NOMO-1 treated with dmso at 0.1 percent for 144 hours (cell line): ENCODE measurements around the gene ZNF423.
"Not testable (repeated sequence)": the region's sequence is repeated elsewhere in the genome, so short reads cannot be mapped to it uniquely, and the experiment has no call there.

ENCODE experiments used
- DNase-seq: peaks from one replicate; lab custom pipeline; 2025; ENCODE audit not compliant: unreplicated experiment; lab: John Stamatoyannopoulos, UW

The ZNF423 gene

GRCh38 chr16:49855822-49856671 lies at the start of gene ZNF423:
Gene ZNF423 (minus strand): TSS chr16:49856112. CDS start chr16:49855774, 338 bp downstream.
- DNase-seq = no peak

DNA sequence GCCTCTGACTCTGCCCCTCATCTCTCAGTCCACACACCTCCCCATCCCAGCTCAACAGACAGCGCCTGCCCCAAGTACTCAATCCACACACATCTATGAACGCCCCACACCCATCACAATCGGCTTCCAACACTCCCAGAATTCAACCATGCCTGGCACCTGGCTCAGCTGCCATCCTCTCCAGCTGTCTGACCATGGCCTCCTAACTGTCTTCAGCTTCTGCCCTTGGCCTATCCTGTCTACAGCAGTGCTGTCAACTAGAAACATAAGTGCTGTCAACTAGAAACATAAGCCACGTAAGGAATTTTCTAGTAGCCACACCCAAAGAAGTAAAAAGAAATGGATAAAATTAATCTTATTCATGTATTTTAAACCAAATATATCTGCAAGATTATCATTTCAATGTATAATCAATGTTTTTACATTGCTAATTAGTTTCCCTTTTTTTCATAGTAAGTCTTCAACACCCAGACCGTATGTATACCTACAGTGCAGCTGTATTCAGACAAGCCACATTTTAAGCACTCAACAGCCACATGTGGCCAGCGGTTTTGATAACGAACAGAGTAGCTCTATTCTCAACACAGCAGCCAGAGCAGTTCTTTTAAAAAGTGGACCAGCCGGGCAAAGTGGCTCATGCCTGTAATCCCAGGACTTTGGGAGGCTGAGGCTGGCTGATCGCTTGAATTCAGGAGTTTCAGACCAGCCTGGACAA lies 48.6 kb upstream of the ZNF423 start:
- DNase-seq = no peak

DNA sequence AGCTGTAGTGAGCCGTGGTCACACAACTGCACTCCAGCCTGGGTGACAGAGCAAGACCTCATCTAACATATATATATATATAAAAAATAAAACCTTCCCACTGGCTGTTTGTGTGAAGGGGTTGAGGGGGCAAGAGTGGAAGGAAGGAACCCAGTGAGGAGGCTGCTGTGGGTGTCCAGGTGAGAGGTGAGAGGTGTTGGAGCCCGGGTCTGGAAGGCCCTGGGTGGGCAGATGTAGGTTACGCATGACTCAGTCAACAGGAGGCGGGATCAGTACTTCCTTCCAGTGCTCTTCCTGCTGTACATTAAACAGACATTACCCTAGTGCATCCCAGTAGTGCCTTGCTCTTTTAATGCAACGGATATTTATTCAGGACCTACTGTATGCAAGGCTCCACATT lies 47.0 kb upstream of the ZNF423 start:
- no peak for DNase-seq

DNA sequence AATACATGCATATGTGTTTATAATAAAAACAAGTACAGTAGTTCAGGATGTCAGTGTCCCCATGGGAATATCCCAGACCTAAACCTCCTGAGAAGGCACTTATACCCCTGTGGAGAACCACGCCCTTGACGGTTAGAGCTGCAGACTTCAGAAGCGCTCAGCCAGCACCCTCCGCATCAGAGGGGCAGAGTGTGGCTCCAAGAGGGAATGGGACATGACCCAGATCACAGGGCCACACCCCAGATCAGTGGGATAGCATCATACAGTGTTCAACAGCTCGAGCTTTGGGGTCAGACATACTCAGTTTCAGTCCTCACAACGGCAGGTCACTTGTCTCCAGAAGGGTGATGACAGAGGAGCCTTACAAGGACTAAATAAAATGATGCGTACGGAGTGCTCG lies 45.8 kb upstream of the ZNF423 start:
- no peak for DNase-seq

DNA sequence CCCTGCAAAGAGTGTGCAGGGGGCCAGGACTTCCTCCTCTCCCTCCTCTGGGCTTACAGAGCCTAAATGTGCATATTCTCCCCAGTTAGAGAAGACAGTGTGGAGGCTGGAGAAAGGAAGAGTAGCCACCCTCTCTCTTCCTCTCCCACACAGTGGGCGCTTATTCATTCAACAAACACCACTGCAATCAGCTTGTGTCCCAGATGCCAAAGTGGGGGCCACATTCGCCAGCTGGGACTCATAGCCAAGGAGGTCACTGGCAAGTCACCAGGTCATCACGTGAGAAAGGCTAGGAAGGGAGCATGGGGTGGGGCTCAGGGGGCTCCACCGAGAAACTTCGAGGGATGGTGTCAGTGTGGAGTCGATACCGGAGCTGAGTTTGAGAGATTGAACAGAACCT lies 45.0 kb upstream of the ZNF423 start:
- DNase-seq = no peak

DNA sequence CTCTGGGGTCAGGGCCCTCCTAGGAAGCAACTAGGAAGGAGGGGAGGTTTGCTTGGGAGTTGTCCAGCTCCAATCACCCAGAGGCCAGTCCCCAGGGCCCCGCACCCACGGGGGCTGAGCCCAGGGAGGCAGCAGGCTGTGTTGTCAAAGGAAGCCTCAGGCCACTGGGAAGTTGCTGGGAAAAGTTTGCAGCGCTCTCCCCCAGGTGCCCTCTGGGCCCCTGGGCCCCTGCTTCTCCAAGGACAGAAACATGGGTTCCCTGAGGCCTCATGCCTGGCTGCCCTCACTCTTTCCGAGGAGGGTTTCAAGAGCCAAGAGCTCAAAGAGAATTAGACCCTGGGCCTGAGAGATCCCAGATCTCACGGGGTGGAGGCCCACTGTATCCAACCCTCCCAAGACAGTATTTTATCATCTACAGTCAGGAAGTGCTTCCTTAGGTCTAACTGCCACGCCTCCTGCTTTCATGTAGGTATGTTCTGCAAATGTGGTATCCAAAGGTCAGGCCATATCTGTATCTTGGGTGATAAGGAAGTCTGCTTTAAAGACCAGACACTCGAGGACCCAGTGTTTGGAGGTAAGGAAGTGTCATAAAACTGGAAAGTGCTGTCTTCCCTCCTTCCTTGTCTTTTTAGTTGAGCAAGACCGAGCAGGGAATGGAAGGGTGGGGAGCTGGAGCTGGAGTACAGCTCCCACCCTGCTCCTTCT lies 44.2 kb upstream of the ZNF423 start:
- DNase-seq = no peak

- DNase-seq = no peak
These were observed 40.6 kb upstream of the ZNF423 start for GRCh38 chr16:49896447-49896964.

DNA sequence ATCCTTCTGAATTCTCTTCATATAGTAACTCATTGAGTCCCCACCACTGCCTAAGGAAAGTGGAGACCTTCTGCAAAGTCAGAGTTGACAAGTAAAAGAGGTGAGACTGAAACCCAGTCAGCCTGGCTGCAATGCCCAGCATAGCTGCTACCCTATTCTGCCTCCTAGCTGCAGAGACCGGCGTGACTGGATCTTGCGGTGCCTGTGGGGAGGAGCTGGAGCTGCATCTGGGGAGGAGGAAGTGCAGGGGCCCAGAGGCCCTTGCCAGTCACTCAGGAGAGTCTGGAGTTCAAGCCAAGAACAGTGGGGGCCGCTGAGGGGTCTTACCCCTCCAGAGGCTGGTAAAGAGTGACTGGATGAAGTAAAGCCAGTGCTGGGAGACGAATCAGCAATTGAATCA lies 35.0 kb upstream of the ZNF423 start:
- peak; percentile 61 for DNase-seq

GRCh38 chr16:49889725-49890397 lies 33.9 kb upstream of the ZNF423 start:
- DNase-seq = no peak

GRCh38 chr16:49886554-49887094 lies 30.7 kb upstream of the ZNF423 start:
- no peak for DNase-seq

GRCh38 chr16:49884033-49885015 lies 28.4 kb upstream of the ZNF423 start:
- no peak for DNase-seq

GRCh38 chr16:49883076-49884014 lies 27.4 kb upstream of the ZNF423 start:
- DNase-seq = no peak

DNA sequence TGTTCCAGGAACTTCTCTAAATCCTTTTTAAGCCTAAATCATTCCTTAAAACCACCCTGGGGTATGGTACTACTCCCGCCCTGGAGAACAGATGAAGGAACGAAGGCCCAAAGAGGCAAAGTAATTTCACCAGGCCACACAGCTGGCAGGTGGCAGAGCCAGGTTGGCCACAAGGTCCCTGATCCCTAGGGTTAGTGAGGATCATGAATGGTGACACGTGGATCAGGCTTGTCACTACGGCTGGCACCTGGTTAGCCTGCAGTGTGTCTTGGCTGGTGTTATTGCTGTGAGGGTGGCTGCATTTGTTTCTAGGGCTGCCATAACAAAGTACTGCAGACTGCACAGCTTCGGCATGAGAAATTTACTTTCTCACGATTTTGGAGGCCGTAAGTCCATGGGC lies 26.0 kb upstream of the ZNF423 start:
- no peak for DNase-seq

GRCh38 chr16:49878540-49878939 lies 22.6 kb upstream of the ZNF423 start:
- not testable (repeated sequence) for DNase-seq

DNA sequence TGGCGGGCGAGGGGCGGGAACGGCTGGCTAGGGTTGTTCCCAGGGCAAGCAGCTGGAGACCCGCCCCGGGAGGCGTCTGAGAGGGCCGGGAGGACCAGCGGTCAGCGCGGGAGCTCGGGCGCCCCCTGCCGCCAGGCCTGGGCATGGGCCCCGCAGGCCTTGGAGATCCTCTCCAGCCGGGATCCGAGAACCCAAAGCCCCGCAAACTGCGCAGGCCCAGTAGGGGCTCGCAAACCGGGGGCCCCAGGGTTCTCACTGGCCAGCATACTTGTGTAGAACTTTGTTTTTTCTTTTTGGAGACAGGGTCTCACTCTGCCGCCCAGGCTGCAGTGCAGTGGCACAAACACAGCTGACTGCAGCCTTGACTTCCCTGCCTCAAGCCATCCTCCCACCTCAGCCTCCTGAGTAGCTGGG lies 20.8 kb upstream of the ZNF423 start:
- no peak for DNase-seq

DNA sequence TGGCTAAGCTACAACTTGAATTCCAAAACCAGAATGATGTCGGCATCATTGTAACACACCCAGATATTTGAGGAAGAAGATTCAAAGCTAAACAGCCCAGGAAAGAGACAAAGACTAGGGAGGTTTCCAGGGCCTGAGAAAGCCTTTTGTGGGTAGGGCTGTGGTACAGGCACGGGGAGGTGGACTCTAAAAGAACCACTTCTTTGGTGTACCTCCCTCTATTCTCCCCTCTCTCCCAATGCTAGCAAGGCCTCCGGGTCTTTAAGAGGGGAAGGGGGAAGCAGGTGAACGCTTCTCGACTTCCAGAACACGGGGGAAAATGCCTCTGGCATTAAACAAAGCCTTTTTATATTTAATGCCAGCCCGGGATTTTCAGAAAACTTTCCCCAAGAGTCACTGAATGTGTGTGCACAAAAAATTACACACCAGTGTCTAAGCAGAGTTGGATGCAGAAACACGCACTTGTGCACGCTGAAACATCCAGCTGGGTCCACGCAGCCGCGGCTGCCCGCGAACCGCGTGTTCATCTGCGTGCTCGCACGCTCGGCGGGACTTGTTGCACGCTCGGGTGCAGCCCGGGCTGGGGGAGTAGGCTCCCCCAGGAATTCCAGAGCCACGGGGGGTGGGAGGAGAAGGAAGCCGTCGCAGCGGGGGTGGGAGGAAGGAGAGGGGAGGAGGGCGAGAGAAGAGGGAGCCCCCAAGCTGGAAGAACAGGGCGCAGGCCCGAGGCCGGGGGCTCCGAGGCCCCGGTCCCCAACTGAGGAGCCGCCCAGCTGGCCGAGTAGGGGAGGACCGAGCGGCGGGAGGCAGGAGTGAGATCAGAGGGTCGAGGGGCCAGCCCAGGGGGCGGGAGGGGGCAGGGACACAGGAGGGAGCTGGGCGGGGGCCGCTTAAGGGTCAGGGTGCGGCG lies 20.1 kb upstream of the ZNF423 start:
- DNase-seq = no peak

GRCh38 chr16:49874613-49875237 lies 18.8 kb upstream of the ZNF423 start:
- no peak for DNase-seq
